Raji (cell line): Measurements from ENCODE around the gene NRAP.

ENCODE experiments used
- POLR2A ChIP-seq: IDR thresholded peaks from 2 replicates; pipeline ENCODE4 v1.6.1; 2011; ENCODE audit warnings: low read depth, low read length, control low read depth; ENCODE audit not compliant: insufficient read depth

NRAP gene

DNA sequence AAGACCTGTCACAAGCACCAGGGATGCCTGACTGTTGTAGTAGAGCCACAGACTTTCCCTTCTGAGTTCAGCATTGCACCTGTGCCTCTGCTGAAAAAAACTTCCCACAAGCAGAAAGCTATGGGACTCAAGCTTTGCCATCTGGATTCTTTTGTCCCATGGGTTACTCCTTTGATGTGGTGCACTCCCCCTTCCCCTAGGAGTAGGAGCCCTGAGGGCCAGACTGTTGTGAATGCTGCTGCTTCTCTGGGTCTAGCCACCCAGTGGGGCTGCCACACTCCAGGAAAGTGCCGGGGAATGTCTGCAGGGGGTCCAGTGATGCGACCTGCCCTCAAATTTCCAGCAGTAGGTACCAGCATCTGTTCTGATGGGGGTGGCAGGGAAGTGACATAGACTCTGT is 27.5 kb upstream of the NRAP start:
- no peak for TF ChIP-seq POLR2A

DNA sequence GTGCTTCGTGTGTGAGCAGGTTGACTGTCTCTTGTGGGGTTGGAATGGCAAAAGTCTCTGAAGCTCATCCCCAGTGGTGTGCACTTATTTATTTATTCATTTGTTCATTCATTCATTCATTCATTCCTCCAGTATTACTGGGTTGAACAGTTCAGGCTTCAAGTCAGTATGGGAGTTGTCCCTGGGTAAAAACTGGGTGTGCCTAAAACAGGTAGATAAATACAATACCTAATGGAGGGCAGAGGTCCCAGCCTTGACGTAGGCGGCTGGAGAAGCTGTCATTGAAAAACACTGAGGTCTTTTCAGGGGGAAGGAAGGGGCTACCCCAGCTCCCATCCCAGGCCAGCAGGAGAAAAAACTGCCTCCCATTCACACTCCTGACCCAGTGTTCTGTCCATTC is 26.9 kb upstream of the NRAP start:
- TF ChIP-seq POLR2A: no peak

DNA sequence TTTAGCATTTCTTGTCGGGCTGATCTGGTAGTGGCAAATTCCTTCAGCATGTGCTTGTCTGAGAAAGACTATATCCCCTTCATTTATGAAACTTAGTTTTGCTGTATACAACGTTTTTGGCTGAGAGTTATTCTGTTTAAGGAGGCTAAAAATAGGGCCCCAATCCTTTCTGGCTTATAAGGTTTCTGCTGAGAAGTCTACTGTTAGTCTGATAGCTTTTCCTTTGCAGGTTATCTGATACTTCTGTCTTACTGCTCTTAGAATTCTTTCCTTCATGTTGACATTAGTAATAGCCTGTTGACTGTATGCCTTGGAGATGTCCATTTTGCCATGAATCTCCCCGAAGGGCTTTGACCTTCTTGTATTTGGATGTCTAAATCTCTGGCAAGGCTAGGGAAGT is 25.7 kb upstream of the NRAP start:
- no peak for TF ChIP-seq POLR2A

DNA sequence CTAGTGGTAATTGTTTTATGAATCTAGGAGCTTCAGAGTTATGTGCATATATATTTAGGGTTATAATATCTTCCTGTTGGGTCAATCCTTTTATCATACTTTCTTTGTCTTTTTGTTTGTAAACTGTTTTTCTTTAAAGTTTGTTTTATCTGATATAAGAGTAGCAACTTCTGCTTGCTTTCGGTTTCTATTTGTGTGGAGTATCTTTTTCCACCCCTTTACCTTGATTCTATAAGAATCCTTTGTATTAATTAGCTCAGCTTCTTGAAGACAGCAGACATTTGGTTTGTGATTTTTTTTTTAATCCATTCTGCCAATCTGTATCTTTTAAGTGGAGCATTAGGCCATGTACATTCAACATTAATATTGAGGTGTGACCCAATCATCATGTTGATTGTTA is 25.2 kb upstream of the NRAP start:
- no peak for TF ChIP-seq POLR2A

DNA sequence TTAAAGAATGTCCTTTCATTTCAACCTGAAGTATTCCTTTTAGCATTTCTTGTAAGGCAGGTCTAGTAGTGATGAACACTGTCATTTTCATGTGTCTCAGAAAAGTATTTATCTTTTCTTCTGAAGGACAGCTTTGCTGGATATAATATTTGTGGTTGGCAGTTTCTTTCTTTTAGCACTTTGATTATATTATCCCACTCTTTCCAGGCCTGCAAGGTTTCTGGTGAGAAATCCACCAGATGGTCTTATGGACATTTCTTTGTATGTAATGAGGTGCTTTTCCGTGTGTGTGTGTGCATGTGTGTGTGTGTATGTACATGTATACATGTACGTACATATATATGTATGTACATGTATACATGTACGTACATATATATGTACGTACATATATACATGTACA is 23.2 kb upstream of the NRAP start:
- TF ChIP-seq POLR2A: no peak

DNA sequence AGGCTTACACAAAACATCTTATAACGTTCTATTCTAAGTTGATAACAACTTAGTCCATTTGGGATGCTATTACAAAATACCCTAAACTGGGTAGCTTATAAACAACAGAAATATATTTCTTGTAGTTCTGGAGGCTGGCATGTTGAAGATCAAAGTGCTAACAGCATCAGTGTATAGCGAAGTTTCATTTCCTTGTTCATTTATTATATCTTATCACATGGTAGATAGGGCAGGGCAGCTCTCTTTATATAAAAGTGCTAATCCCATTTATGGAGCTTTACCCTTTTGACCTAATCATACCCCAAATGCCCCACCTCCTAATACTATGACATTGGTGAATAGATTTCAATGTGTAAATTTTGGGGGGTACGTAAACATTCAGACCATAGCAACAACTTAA is 22.2 kb upstream of the NRAP start:
- no peak for TF ChIP-seq POLR2A

DNA sequence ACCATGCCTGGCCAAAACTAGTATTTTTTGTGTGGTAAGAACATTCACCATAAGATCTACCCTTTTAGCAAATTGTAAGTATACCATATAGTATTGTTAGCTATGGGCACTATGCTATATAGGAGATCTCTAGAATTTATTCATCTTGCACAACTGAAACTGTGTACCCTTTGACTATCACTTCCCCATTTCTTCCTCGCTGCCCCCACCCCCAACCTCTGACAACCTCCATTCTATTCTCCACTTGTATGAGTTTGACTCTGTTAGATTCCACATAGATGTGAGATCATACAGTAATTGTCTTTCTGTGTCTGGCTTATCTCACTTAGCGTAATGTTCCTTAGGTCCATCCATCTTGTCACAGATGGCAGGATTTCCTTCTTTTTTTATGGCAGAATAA is 19.5 kb upstream of the NRAP start:
- no peak for TF ChIP-seq POLR2A

DNA sequence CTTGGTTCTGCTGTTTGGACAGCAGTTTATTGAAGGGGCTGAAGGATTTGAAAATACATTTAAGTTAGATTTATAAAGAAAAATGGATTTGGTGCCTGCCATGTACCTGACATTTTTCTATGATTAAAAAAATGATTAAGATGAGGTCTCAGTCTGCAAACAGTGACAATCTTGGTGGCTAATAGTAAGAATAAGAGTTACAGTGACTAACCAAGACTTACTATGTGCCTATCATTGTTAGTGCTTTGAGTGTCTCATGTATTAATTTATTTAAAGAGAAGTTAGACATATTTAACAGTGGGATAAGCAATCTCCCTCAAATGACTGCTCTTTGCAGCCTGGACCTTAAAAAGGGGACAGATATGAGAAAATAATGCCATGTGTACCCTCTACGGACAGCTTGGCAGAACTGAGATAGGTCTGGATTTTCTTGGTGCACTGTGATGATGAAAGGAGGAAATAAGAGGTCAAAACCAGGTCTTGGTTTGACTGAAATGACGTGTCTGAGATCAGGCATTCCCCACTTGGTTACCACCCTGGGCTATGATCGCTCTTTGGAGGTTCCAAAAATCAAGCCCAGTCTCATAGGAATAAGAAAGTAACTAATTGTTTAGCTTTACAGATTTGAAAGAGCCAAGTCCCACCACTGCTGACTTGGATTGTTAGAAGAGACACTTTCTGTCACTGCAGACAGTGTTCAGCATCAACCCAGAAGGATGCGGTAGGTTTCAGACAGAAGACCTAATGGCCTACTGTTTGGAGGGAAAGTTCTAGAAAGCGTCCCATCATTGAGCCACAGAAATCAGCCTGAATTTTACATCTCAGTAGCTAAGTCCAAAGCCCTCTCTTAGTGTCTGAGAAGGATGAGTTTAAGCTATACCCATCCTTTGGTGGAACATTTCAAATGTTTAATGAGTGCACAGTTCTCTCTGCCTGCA is 18.0 kb upstream of the NRAP start:
- no peak for TF ChIP-seq POLR2A

DNA sequence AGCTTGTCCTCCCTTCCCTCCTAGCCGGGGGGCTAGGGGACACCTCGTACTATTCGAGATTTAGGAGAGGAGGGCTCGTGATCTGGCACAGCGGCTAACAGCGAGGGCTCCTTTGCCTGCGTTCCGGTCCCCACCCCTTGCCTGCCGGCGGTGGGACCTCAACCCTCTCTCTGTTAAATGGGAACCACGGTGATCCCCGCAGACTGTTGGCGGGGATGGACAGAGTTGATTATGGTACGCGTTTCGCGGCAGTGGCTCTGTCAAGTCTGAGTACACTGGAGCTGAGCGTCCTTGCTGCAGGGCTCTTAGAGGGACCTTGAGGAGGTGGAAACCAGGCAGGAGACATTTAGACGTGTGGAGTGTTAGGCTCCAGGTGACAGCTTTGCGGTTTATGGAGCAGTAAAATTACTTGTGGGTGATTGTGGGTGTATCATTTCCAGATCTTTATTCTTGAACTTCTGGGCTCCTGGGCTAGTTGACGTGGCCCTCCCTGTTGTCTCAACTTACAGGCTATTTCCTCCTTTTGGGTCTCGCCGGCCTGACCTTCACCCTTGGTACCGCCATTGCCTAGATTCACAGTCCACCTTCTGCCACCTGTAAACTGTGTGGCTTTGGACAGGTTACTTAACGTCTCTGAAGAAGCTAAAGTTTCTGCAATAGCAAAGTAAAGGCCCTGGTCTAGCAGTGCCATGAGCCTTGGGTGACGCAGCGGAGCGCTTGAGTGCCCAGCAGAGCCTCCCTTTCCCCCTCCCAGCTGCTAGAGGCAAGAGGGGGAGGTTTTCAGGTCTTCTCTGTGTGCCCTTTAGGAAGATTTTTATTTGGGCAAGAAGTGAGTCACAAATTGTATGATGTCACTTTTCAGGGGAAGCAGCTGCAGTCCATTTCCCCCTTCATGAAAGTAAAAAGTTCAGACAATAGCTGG is 16.6 kb upstream of the NRAP start:
- no peak for TF ChIP-seq POLR2A

DNA sequence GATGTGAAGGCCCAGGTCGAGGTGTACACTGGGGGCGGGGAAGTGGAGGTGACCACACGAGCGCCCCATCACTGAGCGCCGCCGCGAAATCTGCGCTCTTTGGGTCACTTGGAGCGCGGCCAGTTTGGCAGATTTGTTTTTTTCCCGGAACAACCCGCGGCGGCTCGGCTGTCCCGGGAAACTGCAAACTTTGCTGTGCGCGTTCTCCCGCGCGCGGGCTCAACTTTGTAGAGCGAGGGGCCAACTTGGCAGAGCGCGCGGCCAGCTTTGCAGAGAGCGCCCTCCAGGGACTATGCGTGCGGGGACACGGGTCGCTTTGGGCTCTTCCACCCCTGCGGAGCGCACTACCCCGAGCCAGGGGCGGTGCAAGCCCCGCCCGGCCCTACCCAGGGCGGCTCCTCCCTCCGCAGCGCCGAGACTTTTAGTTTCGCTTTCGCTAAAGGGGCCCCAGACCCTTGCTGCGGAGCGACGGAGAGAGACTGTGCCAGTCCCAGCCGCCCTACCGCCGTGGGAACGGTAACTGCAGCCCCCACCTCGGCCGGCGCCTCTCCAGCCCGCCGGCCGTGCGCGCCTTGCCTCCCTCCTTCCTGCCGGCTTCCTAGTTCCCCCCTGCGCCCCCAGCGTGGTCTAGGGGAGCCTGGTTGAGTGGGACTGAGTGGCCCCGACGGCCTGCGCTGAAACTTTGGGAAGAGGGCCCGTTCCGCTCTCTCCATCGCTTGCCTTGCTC is 15.8 kb upstream of the NRAP start, which contains the start of gene CASP7:
TSS of gene CASP7 (plus strand) at position 450 of the 727 bp plus-strand sequence. CDS start 17,582 bp downstream, outside the sequence.
- TF ChIP-seq POLR2A: peak; percentile 51

DNA sequence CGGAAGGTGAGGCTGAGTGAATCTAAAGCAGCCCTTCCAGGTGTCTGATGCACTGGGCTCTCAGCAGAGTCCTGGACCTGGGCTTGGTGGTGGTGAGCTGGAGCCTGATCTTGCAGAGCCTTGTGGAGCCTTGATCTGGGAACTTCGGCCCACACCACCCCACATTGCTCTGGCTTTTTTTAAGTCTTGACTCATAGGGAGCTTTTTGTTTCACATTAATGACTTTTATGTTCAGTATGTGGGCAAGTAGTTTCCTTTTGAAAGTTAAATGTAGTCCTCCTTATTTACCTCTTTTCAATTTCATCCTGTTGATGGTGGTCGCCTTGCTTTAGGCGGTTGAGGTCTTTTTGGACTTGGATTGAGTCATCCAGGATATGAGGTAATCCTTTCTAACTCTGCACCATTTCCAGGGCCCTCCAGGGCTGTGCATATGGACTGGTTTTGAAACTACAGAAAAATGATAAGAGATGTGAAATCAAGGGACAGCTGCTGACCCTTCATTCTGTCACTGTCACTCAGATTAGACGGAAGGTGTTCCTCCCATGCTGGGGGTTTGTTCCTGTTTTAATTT is 2.9 kb upstream of the NRAP start:
- TF ChIP-seq POLR2A: no peak

DNA sequence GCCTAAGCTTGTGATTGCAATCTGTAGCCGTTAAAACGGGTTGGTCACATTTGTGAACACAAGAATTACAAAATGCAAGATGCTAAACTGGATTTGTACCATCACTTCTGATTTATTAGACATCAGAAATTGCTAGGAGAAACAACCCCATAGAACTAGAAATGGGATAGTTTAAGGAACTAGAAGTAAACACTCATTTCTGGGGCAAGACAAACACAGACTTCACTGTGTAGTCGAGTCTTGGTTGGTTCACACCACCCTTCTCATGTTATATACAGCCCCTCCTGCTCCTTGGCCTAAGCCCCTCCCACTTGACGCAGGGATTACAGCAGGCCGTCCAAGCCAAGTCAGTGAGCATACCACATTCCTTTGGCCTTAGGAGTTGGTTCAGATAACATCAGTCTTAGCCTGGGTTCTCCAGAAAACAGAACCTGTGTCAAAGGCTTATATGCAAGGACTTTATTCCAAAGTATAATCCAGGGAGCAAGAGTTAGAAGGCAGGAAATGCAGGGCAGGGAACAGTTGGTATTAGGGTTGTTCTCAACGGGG is 2.0 kb upstream of the NRAP start:
- no peak for TF ChIP-seq POLR2A

DNA sequence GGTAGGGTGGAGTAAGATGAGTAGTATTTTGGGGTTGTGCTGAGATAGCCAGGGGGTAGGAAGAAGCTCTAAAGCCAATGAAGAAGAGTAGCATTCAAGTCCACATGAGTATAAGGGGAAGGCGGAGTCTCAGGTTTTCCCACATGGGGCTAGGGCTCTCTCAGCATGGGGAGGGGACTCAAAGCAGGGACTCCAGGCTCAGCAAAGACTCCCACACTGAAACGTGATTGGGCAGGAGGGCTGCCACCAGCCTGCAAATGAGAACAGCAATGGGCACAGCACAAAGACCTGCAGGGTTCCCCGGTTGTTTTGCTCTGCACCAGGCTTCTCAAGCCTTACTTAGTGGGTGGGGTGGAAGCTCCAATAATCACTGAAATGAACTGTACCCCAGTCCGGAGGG is 1.5 kb upstream of the NRAP start:
- no peak for TF ChIP-seq POLR2A

DNA sequence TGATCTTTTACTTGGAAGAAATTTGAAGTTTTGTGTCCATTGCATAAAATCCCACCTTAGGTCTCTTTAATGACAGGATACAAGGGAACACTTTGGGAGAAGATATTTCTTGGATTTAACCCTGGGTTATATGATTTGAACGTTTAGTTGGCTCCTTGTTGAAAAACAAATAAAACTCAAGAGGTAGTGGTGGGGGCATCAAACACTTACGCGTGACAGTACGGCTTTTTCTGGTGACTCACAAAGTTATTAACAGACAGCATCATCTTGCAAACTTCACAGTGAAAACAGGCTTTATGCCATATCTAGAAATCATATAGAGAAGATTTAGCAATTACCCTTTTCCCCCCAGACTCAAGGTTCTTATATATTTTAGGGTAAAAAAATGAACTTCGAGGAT is 699 bp downstream of the NRAP start:
- no peak for TF ChIP-seq POLR2A

DNA sequence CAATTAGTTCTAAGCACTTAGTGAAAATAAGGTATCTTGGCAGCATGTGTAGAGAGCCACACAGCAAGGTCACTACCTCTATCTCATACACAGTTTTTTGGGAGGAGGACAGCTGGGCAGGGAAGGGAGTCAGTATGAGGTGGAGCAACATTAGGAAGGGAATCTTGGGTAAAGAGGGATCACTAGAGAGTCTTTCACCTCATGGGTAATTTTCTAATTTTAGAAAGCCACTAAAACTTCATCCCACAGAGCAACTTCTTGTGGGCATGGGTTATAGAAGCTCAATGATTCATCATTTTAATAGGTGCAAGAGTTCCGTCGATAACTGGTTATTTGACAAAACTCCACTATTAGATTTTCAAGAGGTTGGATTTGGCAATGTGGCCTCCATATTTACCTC is 2.5 kb downstream of the NRAP start:
- TF ChIP-seq POLR2A: no peak

DNA sequence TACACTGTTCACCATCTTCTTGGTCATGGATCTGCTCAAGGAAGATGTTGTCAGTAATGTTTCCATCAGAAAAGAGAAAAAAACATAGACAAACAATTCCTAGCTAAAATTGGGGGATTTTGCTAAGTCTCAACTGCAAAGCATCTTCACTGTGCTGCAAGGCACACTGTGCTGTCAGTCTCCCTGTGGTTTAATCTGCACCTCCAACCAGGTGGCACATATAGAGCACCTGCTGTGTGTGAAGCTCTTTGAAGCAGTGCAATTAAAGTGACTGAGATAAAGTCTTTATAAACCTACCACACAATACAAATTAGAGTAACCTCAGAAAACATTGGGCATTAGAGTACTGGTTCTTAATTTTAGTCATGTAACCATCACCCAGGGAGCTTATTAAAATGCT is 6.3 kb downstream of the NRAP start:
- TF ChIP-seq POLR2A: no peak
